ENCODE results near the gene LPGAT1. TPM values are rescaled to one million over a fixed set of nuclear protein-coding genes. Genes with fewer than 3 reads are reported as not detected.

Gene LPGAT1
- total RNA-seq, 1 experiment from 2014 or later = 37.5 TPM

GRCh38 chr1:211825980-211826379 is 4.6 kb downstream of the LPGAT1 start:
- POLR2A ChIA-PET (ENCODE audit: low non-redundant PET) = no interaction called here
- H3K4me1 ChIP-seq (ENCODE audit: insufficient read depth, low read length, poor library complexity, severe bottlenecking) = peaks cover 4% of the 10 kb centered on the region
- peaks cover 3% of the 10 kb centered on the region for H3K36me3 ChIP-seq (ENCODE audit: insufficient read depth, low read length, poor library complexity, severe bottlenecking)
- intact Hi-C loops (cut with micrococcal nuclease; ENCODE audit: unreplicated experiment) = no loop called here
- H3K27ac ChIP-seq (ENCODE audit: low read depth, low read length, poor library complexity, severe bottlenecking) = no peak overlapping the region
- H3K9me3 ChIP-seq (ENCODE audit: low read depth, low read length, poor library complexity, severe bottlenecking) = no peaks in the 10 kb centered on the region
- BruUV-seq (replicated peaks) = no TSS peak
- H3K4me3 ChIP-seq (ENCODE audit: low read depth, low read length, poor library complexity, severe bottlenecking) = no peak overlapping the region
- CTCF ChIA-PET = no interaction called here
- TF ChIP-seq CTCF (conservative IDR thresholded peaks at IDR 0.05; ENCODE audit: low read depth, low read length) (no peak), EZH2 (IDR thresholded peaks at IDR 0.05; ENCODE audit: borderline replicate concordance, low read depth, low read length, poor library complexity, severe bottlenecking) (no peak)
- DNase-seq (ENCODE audit: low spot score) = no peak
- no peaks in the 10 kb centered on the region for H3K27me3 ChIP-seq (replicated peaks; ENCODE audit: insufficient read depth, low read depth, low read length, poor library complexity)

- no peaks in the 10 kb centered on the region for H3K36me3 ChIP-seq (ENCODE audit: insufficient read depth, low read length, poor library complexity, severe bottlenecking)
These were observed 7.7 kb downstream of the LPGAT1 start for GRCh38 chr1:211822677-211823407.

GRCh38 chr1:211816586-211816985 is 14.0 kb downstream of the LPGAT1 start:
- no TSS peak for BruUV-seq (replicated peaks)
- ChIA-PET POLR2A (ENCODE audit: low non-redundant PET) (no interaction called here), CTCF (no interaction called here)
- Histone ChIP-seq H3K4me3 (ENCODE audit: low read depth, low read length, poor library complexity, severe bottlenecking) (no peak overlapping the region), H3K4me1 (ENCODE audit: insufficient read depth, low read length, poor library complexity, severe bottlenecking) (no peaks in the 10 kb centered on the region), H3K36me3 (ENCODE audit: insufficient read depth, low read length, poor library complexity, severe bottlenecking) (peaks cover 4% of the 10 kb centered on the region), H3K27me3 (replicated peaks; ENCODE audit: insufficient read depth, low read depth, low read length, poor library complexity) (no peaks in the 10 kb centered on the region), H3K9me3 (ENCODE audit: low read depth, low read length, poor library complexity, severe bottlenecking) (no peaks in the 10 kb centered on the region), H3K27ac (ENCODE audit: low read depth, low read length, poor library complexity, severe bottlenecking) (no peak overlapping the region)
- no peak for DNase-seq (ENCODE audit: low spot score)
- no peak for TF ChIP-seq CTCF (conservative IDR thresholded peaks at IDR 0.05; ENCODE audit: low read depth, low read length)
- no peak for TF ChIP-seq EZH2 (IDR thresholded peaks at IDR 0.05; ENCODE audit: borderline replicate concordance, low read depth, low read length, poor library complexity, severe bottlenecking)
- intact Hi-C loops (cut with micrococcal nuclease; ENCODE audit: unreplicated experiment) = no loop called here

More at GRCh38 chr1:211822677-211823407, 7.7 kb downstream of the LPGAT1 start:
- Histone ChIP-seq H3K9me3 (ENCODE audit: low read depth, low read length, poor library complexity, severe bottlenecking) (no peaks in the 10 kb centered on the region), H3K27ac (ENCODE audit: low read depth, low read length, poor library complexity, severe bottlenecking) (no peak overlapping the region), H3K4me1 (ENCODE audit: insufficient read depth, low read length, poor library complexity, severe bottlenecking) (no peaks in the 10 kb centered on the region), H3K27me3 (replicated peaks; ENCODE audit: insufficient read depth, low read depth, low read length, poor library complexity) (no peaks in the 10 kb centered on the region), H3K4me3 (ENCODE audit: low read depth, low read length, poor library complexity, severe bottlenecking) (no peak overlapping the region)
- TF ChIP-seq EZH2 (IDR thresholded peaks at IDR 0.05; ENCODE audit: borderline replicate concordance, low read depth, low read length, poor library complexity, severe bottlenecking) (no peak), CTCF (conservative IDR thresholded peaks at IDR 0.05; ENCODE audit: low read depth, low read length) (no peak)
- intact Hi-C loops (cut with micrococcal nuclease; ENCODE audit: unreplicated experiment) = no loop called here
- no peak for DNase-seq (ENCODE audit: low spot score)
- BruUV-seq (replicated peaks) = no TSS peak
- ChIA-PET CTCF (no interaction called here), POLR2A (ENCODE audit: low non-redundant PET) (no interaction called here)

All from A673 (cell line).